Measurements from ENCODE around the gene ZNF608. TPM values are rescaled to one million over a fixed set of nuclear protein-coding genes. Genes with fewer than 3 reads are reported as not detected.

ZNF608 gene
- total and polyA plus RNA-seq, 8 donors, result 5.5 to 386 (median 22.9) TPM

- peak overlapping the region in 4 of 5 donors; percentile 56 to 82 (median 72) for H3K27ac ChIP-seq
- 89 to 93% (median 92%) methylated on average over 7 of the region's 7 CpGs for WGBS, 5 donors
- no peak for TF ChIP-seq EP300 (IDR thresholded peaks at IDR 0.05)
- TF ChIP-seq POLR2AphosphoS5 (IDR thresholded peaks at IDR 0.05), result no peak
- TF ChIP-seq, protein P1, sequence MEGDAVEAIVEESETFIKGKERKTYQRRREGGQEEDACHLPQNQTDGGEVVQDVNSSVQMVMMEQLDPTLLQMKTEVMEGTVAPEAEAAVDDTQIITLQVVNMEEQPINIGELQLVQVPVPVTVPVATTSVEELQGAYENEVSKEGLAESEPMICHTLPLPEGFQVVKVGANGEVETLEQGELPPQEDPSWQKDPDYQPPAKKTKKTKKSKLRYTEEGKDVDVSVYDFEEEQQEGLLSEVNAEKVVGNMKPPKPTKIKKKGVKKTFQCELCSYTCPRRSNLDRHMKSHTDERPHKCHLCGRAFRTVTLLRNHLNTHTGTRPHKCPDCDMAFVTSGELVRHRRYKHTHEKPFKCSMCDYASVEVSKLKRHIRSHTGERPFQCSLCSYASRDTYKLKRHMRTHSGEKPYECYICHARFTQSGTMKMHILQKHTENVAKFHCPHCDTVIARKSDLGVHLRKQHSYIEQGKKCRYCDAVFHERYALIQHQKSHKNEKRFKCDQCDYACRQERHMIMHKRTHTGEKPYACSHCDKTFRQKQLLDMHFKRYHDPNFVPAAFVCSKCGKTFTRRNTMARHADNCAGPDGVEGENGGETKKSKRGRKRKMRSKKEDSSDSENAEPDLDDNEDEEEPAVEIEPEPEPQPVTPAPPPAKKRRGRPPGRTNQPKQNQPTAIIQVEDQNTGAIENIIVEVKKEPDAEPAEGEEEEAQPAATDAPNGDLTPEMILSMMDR (IDR thresholded peaks at IDR 0.05), result no peak
- TF ChIP-seq POLR2A (IDR thresholded peaks at IDR 0.05), result no peak
These were observed 49.5 kb downstream of the ZNF608 start for GRCh38 chr5:124696898-124697297.

More at GRCh38 chr5:124696898-124697297, 49.5 kb downstream of the ZNF608 start:
- no peak for DNase-seq
- peaks cover 8 to 65% (median 46%) of the 10 kb centered on the region in 4 donors for H3K4me1 ChIP-seq
- H3K9me3 ChIP-seq, result no peaks in the 10 kb centered on the region
- intact Hi-C loops (cut with DNase I; ENCODE audit: low total_unique reads), result no loop called here
- peaks cover 0 to 4% (median 0%) of the 10 kb centered on the region in 4 donors for H3K36me3 ChIP-seq
- H3K4me3 ChIP-seq, result no peak overlapping the region
- no peaks in the 10 kb centered on the region for H3K27me3 ChIP-seq
